ENCODE results near the gene SETBP1.

GRCh38 chr18:45107425-45107824 is 426.7 kb downstream of the SETBP1 start:
- TF ChIP-seq, protein P1, sequence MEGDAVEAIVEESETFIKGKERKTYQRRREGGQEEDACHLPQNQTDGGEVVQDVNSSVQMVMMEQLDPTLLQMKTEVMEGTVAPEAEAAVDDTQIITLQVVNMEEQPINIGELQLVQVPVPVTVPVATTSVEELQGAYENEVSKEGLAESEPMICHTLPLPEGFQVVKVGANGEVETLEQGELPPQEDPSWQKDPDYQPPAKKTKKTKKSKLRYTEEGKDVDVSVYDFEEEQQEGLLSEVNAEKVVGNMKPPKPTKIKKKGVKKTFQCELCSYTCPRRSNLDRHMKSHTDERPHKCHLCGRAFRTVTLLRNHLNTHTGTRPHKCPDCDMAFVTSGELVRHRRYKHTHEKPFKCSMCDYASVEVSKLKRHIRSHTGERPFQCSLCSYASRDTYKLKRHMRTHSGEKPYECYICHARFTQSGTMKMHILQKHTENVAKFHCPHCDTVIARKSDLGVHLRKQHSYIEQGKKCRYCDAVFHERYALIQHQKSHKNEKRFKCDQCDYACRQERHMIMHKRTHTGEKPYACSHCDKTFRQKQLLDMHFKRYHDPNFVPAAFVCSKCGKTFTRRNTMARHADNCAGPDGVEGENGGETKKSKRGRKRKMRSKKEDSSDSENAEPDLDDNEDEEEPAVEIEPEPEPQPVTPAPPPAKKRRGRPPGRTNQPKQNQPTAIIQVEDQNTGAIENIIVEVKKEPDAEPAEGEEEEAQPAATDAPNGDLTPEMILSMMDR (IDR thresholded peaks at IDR 0.05), result no peak
- TF ChIP-seq EZH2 (IDR thresholded peaks at IDR 0.05) (no peak), EZH2phosphoT487 (IDR thresholded peaks at IDR 0.05) (no peak)

Data from neural progenitor cell (in vitro differentiated cells).